HEK293T (cell line): ENCODE data around the gene ADIRF.

Experiments used
- CTBP1 ChIP-seq: fragments of 450-650 bp; IDR thresholded peaks from 2 replicates; pipeline ENCODE4 v1.6.1; 2016; ENCODE audit warnings: borderline replicate concordance
- ELF4 ChIP-seq: fragments of 450-650 bp; IDR thresholded peaks from 2 replicates; pipeline ENCODE4 v1.6.1; 2017; ENCODE audit warnings: antibody characterized with exemption
- FOXA1 ChIP-seq: fragments of 450-650 bp; IDR thresholded peaks from 2 replicates; pipeline ENCODE4 v1.6.1; 2016; ENCODE audit warnings: mild to moderate bottlenecking
- LEF1 ChIP-seq: fragments of 450-650 bp; IDR thresholded peaks from 2 replicates; pipeline ENCODE4 v1.6.1; 2017; ENCODE audit warnings: mild to moderate bottlenecking, borderline replicate concordance
- SP1 ChIP-seq: fragments of 450-650 bp; IDR thresholded peaks from 2 replicates; pipeline ENCODE4 v1.6.1; 2017
- SUZ12 ChIP-seq: fragments of 450-650 bp; IDR thresholded peaks from 2 replicates; pipeline ENCODE4 v1.6.1; 2016; ENCODE audit warnings: mild to moderate bottlenecking

- no peak for TF ChIP-seq LEF1
- TF ChIP-seq ELF4, result no peak
- TF ChIP-seq FOXA1, result no peak
- no peak for TF ChIP-seq SP1
- TF ChIP-seq CTBP1, result no peak
- no peak for TF ChIP-seq SUZ12
These were observed 12.6 kb upstream of the ADIRF start for GRCh38 chr10:86955501-86956194.
